HG02588 (cell line): ENCODE data around the gene UGT1A6.
"Not testable (repeated sequence)": the region's sequence is repeated elsewhere in the genome, so short reads cannot be mapped to it uniquely, and the experiment has no call there.

Source experiments
- ATAC-seq: cut with Tn5 transposase; IDR thresholded peaks from one replicate; pipeline ENCODE4 v1.9.1; 2021; ENCODE audit warnings: mild to moderate bottlenecking, moderate library complexity; ENCODE audit not compliant: unreplicated experiment

The UGT1A6 gene

DNA sequence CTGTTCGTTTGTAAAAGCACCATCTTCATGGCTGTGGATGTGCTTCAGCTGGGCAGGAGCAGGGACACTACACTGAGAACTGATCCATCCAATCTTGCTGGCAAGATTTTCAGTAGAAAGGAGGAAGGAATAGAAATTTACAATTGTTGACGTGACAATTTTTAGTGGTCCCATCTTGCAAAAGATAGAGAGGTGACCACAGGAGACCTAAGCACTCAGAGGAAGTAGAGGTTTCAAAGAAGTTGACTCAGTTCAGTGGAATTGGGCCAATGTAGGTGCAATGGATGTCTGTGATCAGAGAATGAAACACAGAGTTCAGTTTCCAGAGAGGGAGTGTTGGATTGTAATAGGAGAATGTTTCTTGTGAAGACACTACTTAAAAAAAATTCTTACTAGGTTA, 21.4 kb downstream of the UGT1A6 start:
- ATAC-seq = no peak

DNA sequence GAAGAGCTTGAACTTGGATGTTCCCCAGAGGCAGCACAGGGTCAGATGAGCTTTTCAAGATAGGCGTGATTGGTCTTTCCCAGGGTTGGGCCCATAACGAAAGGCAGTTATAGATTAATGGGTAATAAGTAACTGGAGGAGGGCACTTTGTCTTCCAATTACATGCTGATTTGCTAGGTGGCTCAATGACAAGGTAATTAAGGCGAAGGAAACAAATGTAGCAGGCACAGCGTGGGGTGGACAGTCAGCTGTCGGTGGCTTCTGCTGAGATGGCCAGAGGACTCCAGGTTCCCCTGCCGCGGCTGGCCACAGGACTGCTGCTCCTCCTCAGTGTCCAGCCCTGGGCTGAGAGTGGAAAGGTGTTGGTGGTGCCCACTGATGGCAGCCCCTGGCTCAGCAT, 25.9 kb downstream of the UGT1A6 start, which contains the start of gene UGT1A4:
Gene UGT1A4 (plus strand): TSS at position 185 of the 400 bp plus-strand sequence. CDS start 85 bp downstream, at position 270.
- no peak for ATAC-seq

DNA sequence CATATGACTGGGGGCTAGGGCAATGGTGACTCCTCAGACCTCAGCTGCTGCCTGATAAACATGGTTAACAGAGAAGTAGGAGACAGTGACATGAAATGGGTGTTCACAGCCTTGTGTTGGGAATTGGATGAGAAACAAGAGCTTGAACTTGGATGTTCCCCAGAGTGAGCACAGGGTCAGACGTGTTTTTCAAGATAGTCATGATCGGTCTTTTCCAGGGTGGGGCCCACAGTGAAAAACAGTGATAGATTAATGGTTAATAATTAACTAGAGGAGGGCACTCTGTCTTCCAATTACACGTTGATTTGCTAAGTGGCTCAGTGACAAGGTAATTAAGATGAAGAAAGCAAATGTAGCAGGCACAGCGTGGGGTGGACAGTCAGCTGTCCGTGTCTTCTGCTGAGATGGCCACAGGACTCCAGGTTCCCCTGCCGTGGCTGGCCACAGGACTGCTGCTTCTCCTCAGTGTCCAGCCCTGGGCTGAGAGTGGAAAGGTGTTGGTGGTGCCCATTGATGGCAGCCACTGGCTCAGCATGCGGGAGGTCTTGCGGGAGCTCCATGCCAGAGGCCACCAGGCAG, 36.1 kb downstream of the UGT1A6 start, which contains the start of gene UGT1A3:
Gene UGT1A3 (plus strand): TSS at position 320 of the 579 bp plus-strand sequence. CDS start 85 bp downstream, at position 405.
- no peak for ATAC-seq

DNA sequence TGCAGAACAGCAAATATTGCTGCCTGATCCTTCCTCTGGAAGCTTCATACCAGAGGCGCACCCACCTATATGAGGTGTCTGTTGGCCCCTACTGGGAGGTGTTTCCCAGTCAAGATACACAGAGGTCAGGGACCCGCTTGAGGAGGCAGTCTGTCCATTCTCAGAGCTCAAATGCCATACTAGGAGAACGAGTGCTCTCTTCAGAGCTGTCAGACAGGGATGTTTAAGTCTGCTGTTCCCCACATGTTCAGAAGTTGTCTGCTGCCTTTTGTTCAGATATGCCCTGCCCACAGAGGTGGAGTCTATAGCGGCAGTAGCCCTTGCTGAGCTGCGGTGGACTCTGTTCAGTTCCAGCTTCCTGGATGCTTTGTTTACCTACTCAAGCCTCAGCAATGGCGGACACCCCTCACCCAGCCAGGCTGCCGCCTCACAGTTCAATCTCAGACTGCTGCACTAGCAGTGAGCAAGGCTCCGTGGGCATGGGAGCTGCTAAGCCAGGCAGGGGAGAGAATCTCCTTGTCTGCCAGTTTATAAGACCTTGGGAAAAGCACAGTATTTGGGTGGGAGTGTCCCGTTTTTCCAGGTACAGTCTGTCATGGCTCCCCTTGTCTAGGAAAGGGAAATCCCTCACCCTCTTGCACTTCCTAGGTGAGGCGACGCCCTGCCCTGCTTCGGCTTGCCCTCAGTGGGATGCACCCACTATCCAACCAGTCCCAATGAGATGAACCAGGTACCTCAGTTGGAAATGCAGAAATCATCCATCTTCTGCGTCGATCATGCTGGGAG, 44.4 kb downstream of the UGT1A6 start:
- not testable (repeated sequence) for ATAC-seq

DNA sequence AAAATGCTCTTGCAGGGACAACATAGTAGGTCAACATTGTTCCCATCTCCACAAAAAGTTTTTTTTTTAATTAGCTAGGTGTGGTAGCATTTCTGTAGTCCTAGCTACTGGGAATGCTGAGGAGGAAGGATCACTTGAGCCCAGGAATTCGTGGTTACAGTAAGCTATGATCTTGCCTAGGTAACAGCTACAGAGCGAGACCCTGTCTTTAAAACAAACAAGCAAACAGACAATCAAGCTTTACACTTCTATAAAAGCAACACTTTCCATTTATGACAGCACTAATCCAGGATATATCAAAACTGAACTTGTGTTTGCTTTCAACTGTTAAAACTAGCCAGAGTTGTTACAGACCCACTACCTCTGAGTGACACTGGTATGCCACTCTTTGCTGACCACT, 48.2 kb downstream of the UGT1A6 start:
- no peak for ATAC-seq

DNA sequence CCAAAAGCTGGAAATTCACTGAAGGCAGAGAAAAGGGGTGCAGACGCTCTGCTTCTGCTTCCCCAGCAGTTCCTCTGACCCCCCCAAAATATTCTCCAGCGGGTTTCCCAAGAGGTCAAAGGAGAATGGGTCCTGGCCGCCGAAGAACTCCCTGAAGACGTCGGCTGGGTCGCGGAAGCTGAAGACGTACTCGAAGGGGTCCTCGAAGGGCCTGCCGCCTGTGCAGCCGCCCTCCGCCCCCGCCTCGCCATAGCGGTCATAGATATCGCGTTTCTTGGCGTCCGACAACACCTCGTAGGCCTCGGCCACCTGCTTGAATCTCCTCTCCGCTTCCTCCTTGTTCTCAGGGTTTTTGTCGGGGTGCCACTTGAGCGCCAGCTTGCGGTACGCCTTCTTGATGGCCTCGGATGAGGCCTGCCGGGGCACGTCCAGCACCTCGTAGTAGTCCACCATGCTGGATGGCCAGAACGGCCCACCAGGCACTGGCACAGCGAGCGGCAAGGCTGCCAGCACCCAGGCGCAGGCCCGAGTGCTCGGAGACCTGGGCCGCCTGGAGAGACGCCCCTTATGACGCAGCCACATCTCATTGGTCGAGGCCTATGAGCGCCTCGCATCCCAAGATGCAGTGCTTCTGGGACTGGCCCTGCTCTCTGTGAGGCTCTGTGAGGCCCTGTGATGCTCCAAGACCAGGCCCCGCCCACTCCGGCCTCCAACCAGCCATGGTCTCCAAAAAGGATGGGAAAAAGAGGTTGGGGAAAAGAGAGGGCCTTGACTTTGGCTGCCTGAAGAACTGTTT, 51.0 kb downstream of the UGT1A6 start:
- ATAC-seq = no peak

DNA sequence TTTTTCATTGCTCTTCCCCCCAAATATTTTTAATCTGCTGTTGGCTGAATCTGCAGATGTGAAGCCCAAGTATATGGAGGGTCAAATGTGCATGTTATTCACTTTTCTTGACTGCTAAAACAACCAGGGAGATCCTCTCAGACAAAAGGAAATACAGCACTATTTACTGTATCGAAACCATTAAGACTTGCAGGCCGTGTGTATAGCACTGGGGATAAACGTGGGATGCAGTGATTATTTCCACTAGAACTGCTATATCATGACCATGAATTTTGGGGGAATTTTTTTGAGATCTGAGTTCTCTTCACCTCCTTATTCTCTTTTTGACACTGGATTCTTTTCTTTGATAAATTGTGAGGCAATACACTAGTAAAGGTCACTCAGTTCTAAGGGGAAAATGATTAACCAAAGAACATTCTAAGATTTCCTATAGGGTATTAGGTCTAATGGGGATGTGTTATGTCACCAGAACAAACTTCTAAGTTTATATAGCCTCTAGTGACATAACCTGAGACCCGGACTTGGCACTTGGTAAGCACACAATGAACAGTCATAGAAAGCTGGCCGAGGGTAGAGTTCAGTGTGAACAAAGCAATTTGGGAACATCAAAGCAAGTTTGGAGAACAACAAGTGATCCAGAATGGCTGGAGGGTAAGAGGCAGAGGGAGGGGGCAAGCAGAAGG, 52.5 kb downstream of the UGT1A6 start:
- no peak for ATAC-seq

DNA sequence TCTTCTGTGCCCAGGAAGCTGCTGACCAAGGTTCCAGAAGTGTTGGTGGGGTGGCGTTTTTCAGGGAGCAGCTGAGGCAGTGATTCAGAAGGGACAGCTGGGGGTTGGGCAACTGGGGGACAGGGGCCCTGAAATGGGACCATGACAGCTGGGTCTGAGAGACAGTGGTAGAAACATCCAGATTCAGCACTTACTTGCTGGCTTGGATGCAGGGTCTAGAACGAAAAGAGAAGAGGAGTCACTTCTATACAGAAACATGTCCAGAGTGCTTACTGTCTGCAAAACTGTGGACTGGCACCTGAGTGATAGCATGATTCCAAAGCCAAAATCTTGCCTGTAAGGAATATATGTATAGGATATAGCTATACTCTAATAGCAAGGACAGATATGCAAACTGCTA, 53.1 kb downstream of the UGT1A6 start:
- ATAC-seq = not testable (repeated sequence)

DNA sequence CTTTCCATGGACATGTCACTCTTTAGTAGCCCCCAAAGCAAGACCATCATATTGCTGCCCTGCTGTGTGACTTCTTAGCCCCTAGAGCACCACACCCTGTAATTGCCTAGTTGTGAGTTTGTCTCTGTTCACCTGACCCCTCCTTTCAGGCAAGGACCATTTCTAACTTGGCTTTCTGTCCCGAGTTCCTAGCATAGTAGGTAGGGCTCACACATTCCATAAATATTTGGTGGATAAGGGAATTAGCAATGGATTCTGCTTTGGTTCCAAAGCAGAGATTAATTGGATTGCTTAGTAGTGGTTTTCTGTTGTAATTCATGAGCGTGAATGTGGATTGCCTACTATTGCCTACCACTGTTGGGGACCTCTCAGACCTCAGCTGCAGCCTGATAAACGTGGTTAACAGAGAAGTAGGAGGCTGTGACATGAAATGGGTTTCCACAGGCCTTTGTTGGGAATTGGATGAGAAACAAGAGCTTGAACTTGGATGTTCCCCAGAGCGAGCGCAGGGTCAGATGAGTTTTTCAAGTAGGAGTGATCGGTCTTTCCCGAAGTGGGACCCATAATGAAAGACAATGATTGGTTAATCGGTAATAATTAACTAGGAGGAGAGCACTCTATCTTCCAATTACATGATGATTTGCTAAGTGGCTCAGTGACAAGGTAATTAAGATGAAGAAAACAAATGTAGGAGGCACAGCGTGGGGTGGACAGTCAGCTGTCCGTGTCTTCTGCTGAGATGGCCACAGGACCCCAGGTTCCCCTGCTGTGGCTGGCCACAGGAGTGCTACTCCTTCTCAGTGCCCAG, 54.0 kb downstream of the UGT1A6 start:
- ATAC-seq = no peak

DNA sequence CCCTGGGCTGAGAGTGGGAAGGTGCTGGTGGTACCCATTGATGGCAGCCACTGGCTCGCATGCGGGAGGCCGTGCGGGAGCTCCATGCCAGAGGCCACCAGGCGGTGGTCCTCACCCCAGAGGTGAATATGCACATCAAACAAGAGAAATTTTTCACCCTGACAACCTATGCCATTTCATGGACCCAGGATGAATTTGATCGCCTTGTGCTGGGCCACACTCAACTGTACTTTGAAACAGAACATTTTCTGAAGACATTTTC, 54.5 kb downstream of the UGT1A6 start:
- no peak for ATAC-seq

DNA sequence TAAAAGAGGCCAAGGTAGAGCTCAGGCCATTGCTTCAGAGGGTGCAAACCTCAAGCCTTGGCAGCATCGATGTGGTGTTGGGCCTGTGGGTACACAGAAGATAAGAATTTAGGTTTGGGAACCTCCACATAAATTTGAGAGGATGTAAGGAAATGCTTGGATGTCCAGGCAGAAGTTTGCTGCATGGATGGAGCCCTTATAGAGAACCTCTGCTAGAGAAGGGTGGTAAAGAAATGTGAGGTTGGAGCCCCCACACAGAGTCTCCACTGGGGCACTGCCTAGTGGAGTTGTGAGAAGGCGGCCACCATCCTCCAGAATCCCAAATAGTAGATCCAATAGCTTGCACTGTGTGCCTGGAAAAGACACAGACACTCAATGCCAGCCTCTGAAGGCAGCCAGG, 58.0 kb downstream of the UGT1A6 start:
- ATAC-seq = not testable (repeated sequence)

DNA sequence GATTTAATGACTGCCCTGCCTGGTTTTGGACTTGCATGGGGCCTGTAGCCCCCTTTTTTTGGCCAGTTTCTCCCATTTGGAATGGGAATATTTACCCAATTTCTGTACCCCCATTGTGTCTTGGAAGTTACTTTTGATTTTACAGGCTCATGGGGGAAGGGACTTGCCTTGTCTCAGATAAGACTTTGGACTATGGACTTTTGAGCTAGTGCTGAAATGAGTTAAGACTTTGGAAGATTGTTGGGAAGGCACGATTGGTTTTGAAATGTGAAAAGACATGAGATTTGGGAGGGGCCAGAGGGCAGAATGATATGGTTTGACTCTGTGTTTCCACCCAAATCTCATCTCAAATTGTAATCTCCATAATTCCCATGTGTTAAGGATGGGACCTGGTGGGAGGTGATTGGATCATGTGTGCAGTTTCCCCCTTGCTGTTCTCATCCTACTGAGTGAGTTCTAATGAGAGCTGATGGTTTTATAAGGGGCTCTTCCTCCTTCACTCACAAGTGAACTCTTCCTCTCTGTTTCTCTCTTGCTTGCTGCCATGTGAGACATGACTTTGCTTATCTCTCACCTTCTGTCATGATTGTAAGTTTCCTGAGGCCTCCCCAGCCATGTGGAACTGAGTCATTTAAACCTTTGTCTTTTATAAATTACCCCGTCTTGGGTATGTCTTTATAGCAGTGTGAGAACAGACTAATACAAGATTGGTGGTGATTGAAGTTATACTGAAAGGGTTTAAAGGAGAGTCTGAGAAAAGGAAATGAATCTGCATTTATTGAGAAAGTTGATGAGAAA, 58.7 kb downstream of the UGT1A6 start:
- not testable (repeated sequence) for ATAC-seq

DNA sequence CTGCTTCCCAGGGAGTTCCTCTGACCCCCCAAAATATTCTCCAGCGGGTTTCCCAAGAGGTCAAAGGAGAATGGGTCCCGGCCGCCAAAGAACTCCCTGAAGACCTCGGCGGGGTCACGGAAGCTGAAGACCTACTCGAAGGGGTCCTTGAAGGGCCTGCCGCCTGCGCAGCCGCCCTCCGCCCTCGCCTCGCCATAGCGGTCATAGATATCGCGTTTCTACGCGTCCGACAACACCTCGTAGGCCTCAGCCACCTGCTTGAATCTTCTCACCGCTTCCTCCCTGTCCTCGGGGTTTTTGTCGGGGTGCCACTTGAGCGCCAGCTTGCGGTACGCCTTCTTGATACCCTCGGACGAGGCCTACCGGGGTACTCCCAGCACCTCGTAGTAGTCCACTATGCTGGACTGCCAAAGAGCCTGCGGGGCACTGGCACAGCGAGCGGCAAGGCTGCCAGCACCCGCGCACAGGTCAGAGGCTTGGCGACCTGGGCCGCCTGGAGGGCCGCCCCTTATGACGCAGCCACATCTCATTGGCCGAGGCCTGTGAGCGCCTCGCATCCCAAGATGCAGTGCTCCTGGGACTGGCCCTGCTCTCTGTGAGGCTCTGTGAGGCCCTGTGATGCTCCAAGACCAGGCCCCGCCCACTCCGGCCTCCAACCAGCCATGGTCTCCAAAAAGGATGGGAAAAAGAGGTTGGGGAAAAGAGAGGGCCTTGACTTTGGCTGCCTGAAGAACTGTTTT, 62.4 kb downstream of the UGT1A6 start:
- no peak for ATAC-seq

DNA sequence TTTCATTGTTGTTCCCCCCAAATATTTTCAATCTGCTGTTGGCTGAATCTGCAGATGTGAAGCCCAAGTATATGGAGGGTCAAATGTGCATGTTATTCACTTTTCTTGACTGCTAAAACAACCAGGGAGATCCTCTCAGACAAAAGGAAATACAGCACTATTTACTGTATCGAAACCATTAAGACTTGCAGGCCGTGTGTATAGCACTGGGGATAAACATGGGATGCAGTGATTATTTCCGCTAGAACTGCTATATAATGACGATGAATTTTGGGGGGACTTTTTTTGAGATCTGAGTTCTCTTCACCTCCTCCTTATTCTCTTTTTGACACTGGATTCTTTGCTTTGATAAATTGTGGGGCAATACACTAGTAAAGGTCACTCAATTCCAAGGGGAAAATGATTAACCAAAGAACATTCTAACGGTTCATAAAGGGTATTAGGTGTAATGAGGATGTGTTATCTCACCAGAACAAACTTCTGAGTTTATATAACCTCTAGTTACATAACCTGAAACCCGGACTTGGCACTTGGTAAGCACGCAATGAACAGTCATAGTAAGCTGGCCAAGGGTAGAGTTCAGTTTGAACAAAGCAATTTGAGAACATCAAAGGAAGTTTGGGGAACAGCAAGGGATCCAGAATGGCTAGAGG, 63.9 kb downstream of the UGT1A6 start:
- no peak for ATAC-seq

DNA sequence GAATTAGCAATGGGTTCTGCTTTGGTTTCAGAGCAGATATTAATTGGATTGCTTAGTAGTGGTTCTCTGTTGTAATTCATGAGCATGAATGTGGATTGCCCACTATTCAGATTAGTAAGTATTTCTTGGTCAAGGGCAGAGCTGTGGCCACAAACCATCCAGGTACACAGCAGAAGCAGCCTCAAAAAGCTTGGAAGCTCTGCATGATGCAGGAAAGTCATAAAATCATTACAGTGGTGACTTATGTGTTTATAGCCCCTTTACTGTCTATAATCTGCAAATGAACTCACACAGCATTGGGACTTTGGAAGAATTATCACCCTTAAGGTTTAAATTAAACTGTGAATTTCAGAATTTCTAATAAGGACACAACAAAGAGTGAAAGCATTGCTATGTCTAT, 65.5 kb downstream of the UGT1A6 start:
- ATAC-seq = no peak

DNA sequence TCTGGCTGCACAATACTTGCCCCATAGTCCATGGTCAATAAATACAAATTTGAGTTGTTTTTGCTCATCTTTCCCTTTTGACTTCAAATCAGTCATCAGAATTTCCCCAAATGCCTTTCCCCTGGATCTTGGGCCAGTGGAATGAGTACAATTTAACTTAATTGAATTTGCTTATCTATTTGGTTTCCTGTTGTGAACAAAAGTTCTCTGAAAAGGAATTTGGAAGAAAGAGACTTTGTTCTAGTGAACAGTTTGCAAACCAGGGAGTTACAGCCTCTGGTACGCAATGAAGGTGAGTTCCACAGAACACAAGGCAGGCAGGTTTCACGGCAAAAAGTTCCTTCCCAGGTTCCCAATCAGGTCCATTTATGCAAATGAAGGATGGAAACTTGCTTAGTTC, 66.2 kb downstream of the UGT1A6 start:
- no peak for ATAC-seq

DNA sequence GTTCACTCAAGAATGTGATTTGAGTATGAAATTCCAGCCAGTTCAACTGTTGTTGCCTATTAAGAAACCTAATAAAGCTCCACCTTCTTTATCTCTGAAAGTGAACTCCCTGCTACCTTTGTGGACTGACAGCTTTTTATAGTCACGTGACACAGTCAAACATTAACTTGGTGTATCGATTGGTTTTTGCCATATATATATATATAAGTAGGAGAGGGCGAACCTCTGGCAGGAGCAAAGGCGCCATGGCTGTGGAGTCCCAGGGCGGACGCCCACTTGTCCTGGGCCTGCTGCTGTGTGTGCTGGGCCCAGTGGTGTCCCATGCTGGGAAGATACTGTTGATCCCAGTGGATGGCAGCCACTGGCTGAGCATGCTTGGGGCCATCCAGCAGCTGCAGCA, 67.4 kb downstream of the UGT1A6 start, which contains the start of gene UGT1A1:
Gene UGT1A1 (plus strand): TSS at position 228 of the 400 bp plus-strand sequence. CDS start 18 bp downstream, at position 246.
- no peak for ATAC-seq

DNA sequence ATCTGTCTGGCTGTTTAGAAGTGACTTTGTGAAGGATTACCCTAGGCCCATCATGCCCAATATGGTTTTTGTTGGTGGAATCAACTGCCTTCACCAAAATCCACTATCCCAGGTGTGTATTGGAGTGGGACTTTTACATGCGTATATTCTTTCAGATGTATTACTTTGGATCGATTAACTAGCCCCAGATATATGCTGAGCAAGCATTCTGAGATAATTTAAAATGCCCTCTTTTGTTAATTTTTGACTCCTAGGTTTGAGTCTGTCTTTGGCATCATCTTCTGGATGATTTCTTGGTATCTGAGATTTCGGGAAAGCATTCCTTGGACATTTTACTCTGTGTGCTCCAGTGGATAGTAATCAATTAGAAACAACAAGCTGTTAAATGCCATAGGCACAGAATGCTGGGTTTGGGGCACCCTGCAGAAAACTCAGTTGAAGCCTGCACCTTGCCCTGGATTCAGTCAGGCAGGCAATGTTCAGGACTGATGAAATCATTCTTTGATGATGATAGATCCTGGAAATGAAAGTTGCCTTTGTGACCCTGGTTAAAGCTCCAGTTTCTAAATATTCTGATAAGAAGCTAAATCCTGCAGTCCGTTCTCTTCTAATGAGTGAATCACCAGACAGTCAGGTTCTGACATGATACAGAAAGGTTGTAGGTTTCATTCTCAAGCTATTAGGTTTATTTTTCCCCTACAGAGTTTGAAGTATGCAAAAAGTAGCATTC, 68.5 kb downstream of the UGT1A6 start:
- ATAC-seq = no peak
